Gastroesophageal sphincter (tissue), 4 donors: ENCODE results near the gene ANO9. TPM values are rescaled to one million over a fixed set of nuclear protein-coding genes. Genes with fewer than 3 reads are reported as not detected.

Experiments used
- ATAC-seq: fragments of 150-250 bp; one replicate; pipeline ENCODE4 v1.9.1; 2016; ENCODE audit warnings: mild to moderate bottlenecking, moderate library complexity
- H3K27ac ChIP-seq, 4 donors: fragments of 200-600 bp; sonication (generic) in 3 of 4; 1 replicate in 3 of 4; 2 replicates in 1 of 4; pipeline ENCODE4 v1.5.1; 2016 to 2019
- H3K27me3 ChIP-seq: fragments of 200-600 bp; sonication (generic); one replicate; pipeline ENCODE4 v1.5.1; 2019
- H3K36me3 ChIP-seq, 2 donors: fragments of 200-600 bp; sonication (generic); one replicate each; pipeline ENCODE4 v1.5.1; 2019; ENCODE audit warnings: control low read depth in 1 of 2
- H3K4me1 ChIP-seq, 3 donors: fragments of 200-600 bp; sonication (generic); 1 replicate in 2 of 3; 2 replicates in 1 of 3; pipeline ENCODE4 v1.5.1; 2016 to 2019; ENCODE audit warnings: control low read depth in 2 of 3
- H3K4me3 ChIP-seq, 2 donors: fragments of 200-600 bp; sonication (generic); one replicate each; pipeline ENCODE4 v1.5.1; 2019; ENCODE audit warnings: mild to moderate bottlenecking in 1 of 2, moderate library complexity in 1 of 2
- H3K9me3 ChIP-seq, 3 donors: fragments of 200-600 bp; sonication (generic); one replicate each; pipeline ENCODE4 v1.5.1; 2017 to 2019; ENCODE audit warnings: control low read depth in 2 of 3
- CTCF ChIP-seq, 4 experiments: fragments of 200-600 bp in 2 of 4; fragments of 450-650 bp in 2 of 4; sonication (generic) in 1 of 4; IDR thresholded peaks; one replicate each; pipeline ENCODE4 v1.5.1; 2017 to 2019; ENCODE audit warnings: antibody characterized with exemption in 4 of 4, mild to moderate bottlenecking in 2 of 4, moderate library complexity in 2 of 4
- EP300 ChIP-seq: sonication (generic); formaldehyde crosslinking; IDR thresholded peaks from one replicate; pipeline ENCODE4 v1.6.1; 2017; ENCODE audit warnings: antibody characterized with exemption, mild to moderate bottlenecking
- POLR2A ChIP-seq, 2 donors: fragments of 450-650 bp; IDR thresholded peaks; one replicate each; pipeline ENCODE4 v1.6.1; 2017; ENCODE audit warnings: antibody characterized with exemption in 2 of 2, mild to moderate bottlenecking in 2 of 2, moderate library complexity in 1 of 2
- POLR2AphosphoS5 ChIP-seq: sonication (generic); formaldehyde crosslinking; IDR thresholded peaks from one replicate; pipeline ENCODE4 v1.6.1; 2017; ENCODE audit warnings: antibody characterized with exemption
- WGBS, 2 donors: methylation state at CpG; one replicate each; pipeline ENCODE4 v1.1.5; 2018; ENCODE audit warnings: low coverage in 1 of 2; 5-methylcytosine and 5-hydroxymethylcytosine counted together
- total RNA-seq, 4 donors: library from RNA; depleted of rRNA; stranded (reverse); fragments of >200 nt; gene quantifications; one replicate each; pipeline ENCODE4 v1.1.0, GENCODE V29; 2016

Gene ANO9
- total RNA-seq, 4 donors from 2014 or later = 0.22 to 0.94 (median 0.47) TPM; not detected in 1

GRCh38 chr11:383431-383830 is 58.4 kb downstream of the ANO9 start:
- Histone ChIP-seq H3K4me3 (no peak overlapping the region), H3K27me3 (peaks cover 16% of the 10 kb centered on the region), H3K9me3 (peaks cover 0 to 15% (median 0%) of the 10 kb centered on the region in 3 donors), H3K27ac (no peak overlapping the region), H3K4me1 (no peaks in the 10 kb centered on the region), H3K36me3 (no peaks in the 10 kb centered on the region)
- TF ChIP-seq POLR2AphosphoS5 (no peak), CTCF (IDR thresholded peaks at IDR 0.05) (no peak), POLR2A (IDR thresholded peaks at IDR 0.05) (no peak), EP300 (no peak)
- no peak for ATAC-seq
- 100% methylated on average over 1 of the region's 14 CpGs; no CpG with 5 or more reads in 1 of the 2 donors for WGBS, 2 donors

- no peaks in the 10 kb centered on the region for H3K4me1 ChIP-seq
- H3K9me3 ChIP-seq = peaks cover 0 to 15% (median 0%) of the 10 kb centered on the region in 3 donors
- no peak overlapping the region for H3K4me3 ChIP-seq
- TF ChIP-seq EP300 (no peak), CTCF (IDR thresholded peaks at IDR 0.05) (no peak), POLR2A (IDR thresholded peaks at IDR 0.05) (no peak), POLR2AphosphoS5 (no peak)
- no peak for ATAC-seq
- H3K36me3 ChIP-seq = peaks cover 0 to 5% of the 10 kb centered on the region in 2 donors
- H3K27ac ChIP-seq = no peak overlapping the region
- 57% methylated on average over 4 of the region's 11 CpGs; no CpG with 5 or more reads in 1 of the 2 donors for WGBS, 2 donors
- H3K27me3 ChIP-seq = peaks cover 16% of the 10 kb centered on the region
Observed at GRCh38 chr11:382081-382629, 59.7 kb downstream of the ANO9 start.

- ATAC-seq = no peak
- 79 to 95% methylated on average over 3 to 7 of the region's 35 CpGs for WGBS, 2 donors
- no peak for TF ChIP-seq CTCF (IDR thresholded peaks at IDR 0.05)
- TF ChIP-seq EP300 = no peak
- no peak for TF ChIP-seq POLR2A (IDR thresholded peaks at IDR 0.05)
- no peak for TF ChIP-seq POLR2AphosphoS5
- Histone ChIP-seq H3K4me3 (no peak overlapping the region), H3K9me3 (peaks cover 0 to 10% (median 0%) of the 10 kb centered on the region in 3 donors), H3K27ac (no peak overlapping the region), H3K27me3 (peaks cover 16% of the 10 kb centered on the region), H3K4me1 (no peaks in the 10 kb centered on the region), H3K36me3 (peaks cover 0 to 10% of the 10 kb centered on the region in 2 donors)
Observed at GRCh38 chr11:381501-382072, 60.2 kb downstream of the ANO9 start.

GRCh38 chr11:380996-381395 is 60.8 kb downstream of the ANO9 start:
- peaks cover 0 to 4% (median 0%) of the 10 kb centered on the region in 3 donors for H3K9me3 ChIP-seq
- H3K27ac ChIP-seq = no peak overlapping the region
- no peaks in the 10 kb centered on the region for H3K4me1 ChIP-seq
- TF ChIP-seq EP300 (no peak), POLR2AphosphoS5 (no peak), CTCF (IDR thresholded peaks at IDR 0.05) (no peak), POLR2A (IDR thresholded peaks at IDR 0.05) (no peak)
- H3K27me3 ChIP-seq = peaks cover 16% of the 10 kb centered on the region
- H3K4me3 ChIP-seq = no peak overlapping the region
- ATAC-seq = no peak
- peaks cover 0 to 16% of the 10 kb centered on the region in 2 donors for H3K36me3 ChIP-seq
- WGBS, 2 donors = 88% methylated on average over 3 of the region's 14 CpGs; no CpG with 5 or more reads in 1 of the 2 donors

GRCh38 chr11:380491-380890 is 61.3 kb downstream of the ANO9 start:
- no peak for ATAC-seq
- Histone ChIP-seq H3K27ac (no peak overlapping the region), H3K9me3 (no peaks in the 10 kb centered on the region), H3K36me3 (peaks cover 0 to 21% of the 10 kb centered on the region in 2 donors), H3K27me3 (peaks cover 16% of the 10 kb centered on the region), H3K4me1 (no peaks in the 10 kb centered on the region), H3K4me3 (no peak overlapping the region)
- no CpG with 5 or more reads among the region's 23 CpGs for WGBS, 2 donors
- no peak for TF ChIP-seq CTCF (IDR thresholded peaks at IDR 0.05)
- no peak for TF ChIP-seq EP300
- no peak for TF ChIP-seq POLR2A (IDR thresholded peaks at IDR 0.05)
- no peak for TF ChIP-seq POLR2AphosphoS5
